C4-2B (cell line): Measurements from ENCODE around the gene MOSMO.
"Not testable (repeated sequence)": the region's sequence is repeated elsewhere in the genome, so short reads cannot be mapped to it uniquely, and the experiment has no call there.

Experiments used
- H3K27ac ChIP-seq: fragments of 450-650 bp; 2 replicates; pipeline ENCODE4 v1.5.1; 2017
- ZFX ChIP-seq: fragments of 450-650 bp; IDR thresholded peaks from 2 replicates; pipeline ENCODE4 v1.6.1; 2017
- TF ChIP-seq, protein P1 (sequence below): fragments of 450-650 bp; conservative IDR thresholded peaks from 2 replicates; pipeline ENCODE4 v1.5.1; 2017; ENCODE audit warnings: mild to moderate bottlenecking

The MOSMO gene

DNA sequence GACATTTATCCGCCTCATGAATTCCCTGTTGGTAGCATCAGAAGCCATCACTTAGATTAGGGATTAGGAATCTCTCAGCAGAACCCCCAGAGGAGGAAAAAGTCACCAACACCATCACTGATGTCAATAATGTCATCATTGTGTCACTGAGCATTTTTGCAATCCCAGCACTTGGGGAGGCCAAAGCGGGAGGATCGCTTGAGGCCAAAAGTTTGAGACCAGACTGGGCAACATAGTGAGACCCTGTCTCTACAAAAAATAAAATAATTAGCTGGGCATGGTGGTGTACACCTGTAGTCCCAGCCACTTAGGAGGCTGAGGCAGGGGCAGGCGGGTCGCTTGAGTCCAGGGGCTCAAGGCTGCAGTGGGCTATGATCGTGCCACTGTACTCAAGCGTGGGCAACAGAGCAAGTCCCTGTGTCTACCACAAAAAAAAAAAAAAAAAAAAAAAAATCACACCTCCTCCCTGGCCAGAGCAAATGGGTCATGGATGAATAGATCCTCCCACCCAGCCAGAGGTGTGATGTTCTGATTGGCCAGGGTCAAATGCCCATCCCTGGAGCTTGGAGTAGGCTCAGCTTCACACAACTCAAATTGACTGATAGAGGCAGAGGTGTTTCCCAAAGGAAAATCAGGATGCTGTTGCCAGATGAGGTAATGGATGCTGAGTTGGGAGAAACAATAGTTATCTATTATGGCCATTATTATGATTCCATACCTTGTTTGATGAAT is 116.0 kb downstream of the MOSMO start:
- no peak overlapping the region for H3K27ac ChIP-seq
- TF ChIP-seq ZFX, result no peak

DNA sequence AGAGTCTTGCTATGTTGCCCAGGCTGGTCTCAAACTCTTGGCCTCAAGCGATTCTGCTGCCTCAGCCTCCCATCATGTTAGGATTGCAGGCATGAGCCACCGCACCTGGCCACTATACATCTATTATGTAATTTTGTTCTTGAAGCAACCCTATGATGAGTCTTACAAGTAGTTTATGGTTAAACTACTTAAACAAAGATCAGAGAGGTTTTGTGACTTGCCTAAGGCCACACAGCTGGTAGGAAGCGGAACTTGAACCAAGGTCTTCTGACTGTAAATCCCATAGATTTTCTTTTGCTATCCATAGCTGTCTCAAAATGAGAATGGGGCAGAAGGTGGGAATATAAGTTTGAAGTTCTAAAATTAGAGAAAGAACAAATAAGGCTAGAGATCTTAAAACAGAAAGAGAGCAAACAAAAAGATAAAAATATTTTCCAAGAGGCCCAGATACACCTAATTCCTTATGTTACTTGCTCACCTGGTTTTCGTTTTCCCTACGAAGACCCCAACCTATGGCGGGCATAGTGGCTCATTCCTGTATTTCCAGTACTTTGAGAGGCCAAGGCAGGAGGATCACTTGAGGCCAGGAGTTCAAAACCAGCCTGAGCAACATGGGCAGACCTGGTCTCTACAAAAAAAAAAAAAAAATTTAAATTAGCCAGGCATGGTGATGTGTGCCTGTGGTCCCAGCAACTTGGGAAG is 116.8 kb downstream of the MOSMO start:
- no peak for TF ChIP-seq ZFX
- TF ChIP-seq, protein P1, sequence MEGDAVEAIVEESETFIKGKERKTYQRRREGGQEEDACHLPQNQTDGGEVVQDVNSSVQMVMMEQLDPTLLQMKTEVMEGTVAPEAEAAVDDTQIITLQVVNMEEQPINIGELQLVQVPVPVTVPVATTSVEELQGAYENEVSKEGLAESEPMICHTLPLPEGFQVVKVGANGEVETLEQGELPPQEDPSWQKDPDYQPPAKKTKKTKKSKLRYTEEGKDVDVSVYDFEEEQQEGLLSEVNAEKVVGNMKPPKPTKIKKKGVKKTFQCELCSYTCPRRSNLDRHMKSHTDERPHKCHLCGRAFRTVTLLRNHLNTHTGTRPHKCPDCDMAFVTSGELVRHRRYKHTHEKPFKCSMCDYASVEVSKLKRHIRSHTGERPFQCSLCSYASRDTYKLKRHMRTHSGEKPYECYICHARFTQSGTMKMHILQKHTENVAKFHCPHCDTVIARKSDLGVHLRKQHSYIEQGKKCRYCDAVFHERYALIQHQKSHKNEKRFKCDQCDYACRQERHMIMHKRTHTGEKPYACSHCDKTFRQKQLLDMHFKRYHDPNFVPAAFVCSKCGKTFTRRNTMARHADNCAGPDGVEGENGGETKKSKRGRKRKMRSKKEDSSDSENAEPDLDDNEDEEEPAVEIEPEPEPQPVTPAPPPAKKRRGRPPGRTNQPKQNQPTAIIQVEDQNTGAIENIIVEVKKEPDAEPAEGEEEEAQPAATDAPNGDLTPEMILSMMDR, result no peak
- no peak overlapping the region for H3K27ac ChIP-seq

DNA sequence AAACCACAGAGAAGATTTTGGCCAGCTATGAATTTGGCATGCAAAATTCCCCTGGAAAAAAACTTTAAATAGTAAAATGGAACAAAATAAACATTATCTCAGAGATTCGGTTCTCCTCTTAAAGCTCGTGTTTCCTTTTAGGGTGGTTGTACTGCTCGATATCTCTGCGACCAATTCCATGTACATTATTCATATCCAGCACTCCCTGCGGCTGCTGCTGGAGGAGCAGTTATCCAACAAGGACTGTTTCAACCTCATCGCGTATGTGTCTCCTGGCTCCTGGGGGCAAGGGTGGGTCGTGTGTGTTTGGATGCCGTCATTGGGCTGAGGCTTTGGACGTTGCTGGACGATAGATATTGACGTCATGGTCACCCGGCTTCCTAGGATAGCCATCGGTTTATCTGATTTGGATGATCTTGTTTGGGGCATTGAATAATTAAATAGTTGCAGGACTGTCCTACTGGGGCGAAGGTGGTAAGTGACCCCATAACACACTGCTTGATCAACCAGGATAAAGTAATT is 118.2 kb downstream of the MOSMO start:
- TF ChIP-seq ZFX, result no peak
- TF ChIP-seq, protein P1, result no peak

GRCh38 chr16:22128537-22128936 is 120.6 kb downstream of the MOSMO start:
- not testable (repeated sequence) for H3K27ac ChIP-seq

More for the DNA sequence above, 118.2 kb downstream of the MOSMO start:
- H3K27ac ChIP-seq, result no peak overlapping the region

DNA sequence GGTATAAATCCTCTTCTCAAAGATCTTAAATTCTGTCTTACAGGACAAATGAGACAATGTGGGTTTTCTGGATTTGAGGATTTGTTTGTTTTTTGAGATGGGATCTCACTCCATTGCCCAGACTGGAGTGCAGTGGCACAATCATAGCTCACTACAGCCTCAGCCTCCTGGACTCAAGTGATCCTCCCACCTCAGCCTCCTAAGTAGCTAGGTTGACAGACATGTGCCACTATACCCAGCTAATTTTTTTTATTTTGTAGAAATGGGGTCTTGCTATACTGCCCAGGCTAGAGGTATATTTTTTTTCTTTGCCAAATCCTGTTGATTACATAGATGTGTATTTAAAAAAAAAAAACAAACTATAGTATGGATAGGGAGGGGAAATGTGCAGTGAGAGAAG is 122.6 kb downstream of the MOSMO start:
- TF ChIP-seq, protein P1, result no peak
- TF ChIP-seq ZFX, result no peak
- no peak overlapping the region for H3K27ac ChIP-seq

DNA sequence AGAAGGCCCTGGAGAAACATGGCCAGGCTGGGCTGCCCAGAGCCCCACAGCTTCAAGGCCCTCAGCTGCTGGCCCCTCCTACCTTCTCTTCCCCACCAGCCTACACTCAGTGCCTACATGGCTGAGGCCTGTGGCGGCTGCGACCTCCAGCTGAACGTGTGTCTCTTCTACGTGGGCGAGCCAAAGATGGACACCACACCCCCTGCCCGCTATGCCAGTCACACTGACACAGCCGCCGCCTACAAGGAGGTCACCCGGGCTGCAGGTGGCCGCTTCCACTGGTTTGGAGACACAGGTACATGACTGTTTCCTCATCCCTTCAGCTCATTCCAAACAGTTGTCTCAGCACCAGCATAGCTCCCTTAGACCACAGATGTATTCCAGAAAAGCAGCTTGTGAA is 124.9 kb downstream of the MOSMO start:
- TF ChIP-seq ZFX, result no peak
- TF ChIP-seq, protein P1, result no peak

More for the DNA sequence above, 124.9 kb downstream of the MOSMO start:
- no peak overlapping the region for H3K27ac ChIP-seq
